GM19239 (cell line): ENCODE data around the gene DNAJA2.
"Not testable (repeated sequence)": the region's sequence is repeated elsewhere in the genome, so short reads cannot be mapped to it uniquely, and the experiment has no call there.

Source experiments
- DNase-seq: peaks from one replicate; pipeline ENCODE4 v3.0.0; 2011; ENCODE audit warnings: low spot score; ENCODE audit not compliant: insufficient read length
- FAIRE-seq: peaks from 2 replicates; lab custom pipeline; 2011; peaks lifted over from hg19 to GRCh38; lab: Jason Lieb, UNC

The DNAJA2 gene

DNA sequence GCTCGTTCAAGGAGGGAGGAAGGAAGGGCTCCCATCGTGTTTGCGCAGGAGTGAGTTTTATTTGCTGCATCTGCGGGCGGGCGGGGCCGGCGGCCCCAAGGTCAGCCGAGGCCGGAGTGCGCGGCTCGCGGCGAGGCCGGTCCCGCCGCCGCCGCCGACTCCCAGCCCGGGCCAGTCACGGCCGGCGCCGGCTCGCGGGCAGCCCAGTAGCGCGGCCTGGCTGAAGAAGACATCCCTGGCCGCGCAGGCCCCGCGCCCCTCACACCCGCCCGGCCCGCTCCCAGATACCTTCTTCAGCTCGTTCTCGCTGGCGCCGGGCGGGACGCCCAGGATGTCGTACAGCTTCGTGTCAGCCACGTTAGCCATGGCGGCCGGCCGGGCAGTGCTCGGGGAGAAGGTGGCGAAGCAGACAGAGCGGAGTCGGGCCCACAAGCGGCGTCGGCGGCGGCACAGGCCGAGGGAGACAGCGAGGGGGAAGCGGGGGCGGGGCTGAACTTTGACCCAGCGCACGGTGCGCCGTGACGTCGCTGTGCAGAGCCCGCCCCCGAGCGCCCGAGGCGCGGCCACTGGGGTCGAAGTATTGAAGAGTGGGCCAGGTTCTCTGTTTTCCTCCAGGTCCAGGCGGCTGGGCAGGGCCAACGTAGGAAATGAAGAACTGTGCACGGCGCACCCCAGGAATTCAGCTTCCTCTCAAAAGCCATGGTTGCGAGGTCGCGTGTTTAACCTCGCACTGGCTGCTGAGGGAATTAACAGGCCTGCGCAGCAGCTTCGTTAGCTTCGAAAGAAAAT is at the start of gene DNAJA2:
TSS of gene DNAJA2 (minus strand) at position 468 of the 789 bp plus-strand sequence. CDS start at position 366, 102 bp downstream.
- FAIRE-seq (peak; percentile 35), DNase-seq (peak; percentile 89)

GRCh38 chr16:47019568-47019967 is 46.1 kb upstream of the DNAJA2 start:
- FAIRE-seq: no peak
- no peak for DNase-seq

GRCh38 chr16:47018223-47018891 is 44.9 kb upstream of the DNAJA2 start:
- DNase-seq: peak; percentile 91
- peak; percentile 100 for FAIRE-seq

DNA sequence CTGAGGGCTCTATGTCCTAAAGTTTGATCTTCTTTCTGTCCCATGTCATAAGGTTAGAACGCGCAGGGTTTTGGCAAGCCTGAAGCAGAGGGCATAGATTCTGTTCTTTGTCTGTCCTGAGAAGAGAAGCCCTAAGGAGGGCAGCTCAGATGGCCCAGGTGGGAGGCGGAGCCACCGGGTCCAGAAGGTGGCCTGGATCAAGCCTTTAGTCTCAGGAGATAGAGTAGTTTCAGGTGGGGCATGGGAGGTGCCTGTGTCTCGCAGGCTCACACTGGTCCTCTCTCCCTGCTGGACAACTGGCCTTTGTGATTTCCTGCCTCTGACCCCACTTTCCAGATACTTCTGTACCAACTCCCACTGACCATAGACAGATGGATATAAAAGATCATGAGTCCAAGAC is 44.2 kb upstream of the DNAJA2 start:
- no peak for DNase-seq
- FAIRE-seq: peak; percentile 66

- FAIRE-seq (peak; percentile 97), DNase-seq (peak; percentile 73)
Observed at GRCh38 chr16:47016700-47017133, 43.2 kb upstream of the DNAJA2 start.

- FAIRE-seq: no peak
- DNase-seq: no peak
Observed at GRCh38 chr16:47013910-47014309, 40.4 kb upstream of the DNAJA2 start.

DNA sequence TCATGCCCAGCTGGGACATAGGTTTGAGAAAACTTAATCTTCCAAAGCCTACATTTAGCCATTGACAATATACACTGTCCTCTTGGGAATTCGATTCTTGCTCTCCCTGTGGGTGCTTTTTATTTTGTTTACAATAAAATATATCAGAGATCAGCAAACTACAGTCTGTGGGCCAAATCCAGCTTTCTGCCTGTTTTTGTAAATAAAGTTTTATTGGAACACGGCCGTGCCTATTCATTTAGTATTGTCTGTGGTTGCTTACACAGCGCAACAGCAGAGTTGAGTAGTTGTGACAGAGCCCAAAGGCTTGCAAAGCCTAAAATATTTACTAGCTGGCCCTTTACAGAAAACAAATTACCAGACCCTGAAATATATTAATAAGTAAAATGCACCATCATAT is 39.7 kb upstream of the DNAJA2 start:
- no peak for DNase-seq
- no peak for FAIRE-seq

DNA sequence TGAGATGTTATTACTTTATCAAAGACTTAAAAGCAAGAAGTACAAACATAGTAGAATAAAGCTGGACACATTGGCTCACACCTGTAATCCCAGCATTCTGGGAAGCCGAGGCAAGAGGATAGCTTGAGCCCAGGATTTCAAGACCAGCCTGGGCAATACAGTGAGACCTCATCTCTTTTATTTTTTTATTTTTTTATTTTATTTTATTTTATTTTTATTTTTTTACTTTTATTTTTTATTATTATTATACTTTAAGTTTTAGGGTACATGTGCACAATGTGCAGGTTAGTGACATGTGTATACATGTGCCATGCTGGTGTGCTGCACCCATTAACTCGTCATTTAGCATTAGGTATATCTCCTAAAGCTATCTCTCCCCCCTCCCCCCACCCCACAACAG is 37.3 kb upstream of the DNAJA2 start:
- not testable (repeated sequence) for DNase-seq, FAIRE-seq

DNA sequence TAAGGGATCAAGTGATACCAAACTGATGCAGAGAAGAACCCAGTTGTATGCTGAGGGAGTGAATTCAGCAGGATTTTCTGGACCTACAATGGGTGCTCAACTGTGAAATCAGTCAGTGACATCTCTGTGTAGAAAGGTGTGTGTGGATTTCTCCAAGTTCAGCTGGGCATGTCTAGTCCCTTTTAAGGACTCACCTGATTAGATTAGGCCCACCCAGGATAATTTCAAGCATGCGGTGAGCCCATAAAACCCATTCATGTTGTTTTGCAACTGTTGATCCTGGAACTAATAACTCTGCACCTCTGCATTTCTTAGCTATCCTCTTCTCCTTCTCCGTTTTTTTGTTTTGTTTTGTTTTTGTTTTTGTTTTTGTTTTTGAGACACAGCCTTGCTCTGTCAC is 35.1 kb upstream of the DNAJA2 start:
- no peak for FAIRE-seq

DNA sequence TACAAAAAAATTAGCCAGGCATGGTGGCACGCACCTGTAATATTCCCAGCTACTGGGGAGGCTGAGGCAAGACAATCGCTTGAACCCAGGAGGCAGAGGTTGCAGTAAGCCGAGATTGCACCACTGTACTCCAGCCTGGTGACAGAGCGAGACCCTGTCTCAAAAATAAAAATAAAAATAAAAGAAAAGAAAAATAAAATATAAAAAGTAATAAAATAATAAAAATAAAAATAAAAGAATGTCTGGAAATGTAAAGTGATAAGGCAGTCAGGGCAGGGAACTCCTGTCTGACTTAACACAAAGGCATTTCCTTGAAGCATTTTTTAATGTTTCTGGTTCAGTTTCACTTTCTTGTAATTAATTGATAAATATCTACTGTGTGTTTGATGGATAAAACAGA is 34.7 kb upstream of the DNAJA2 start:
- FAIRE-seq: no peak
- no peak for DNase-seq

More for the DNA sequence above, 35.1 kb upstream of the DNAJA2 start:
- DNase-seq: no peak

DNA sequence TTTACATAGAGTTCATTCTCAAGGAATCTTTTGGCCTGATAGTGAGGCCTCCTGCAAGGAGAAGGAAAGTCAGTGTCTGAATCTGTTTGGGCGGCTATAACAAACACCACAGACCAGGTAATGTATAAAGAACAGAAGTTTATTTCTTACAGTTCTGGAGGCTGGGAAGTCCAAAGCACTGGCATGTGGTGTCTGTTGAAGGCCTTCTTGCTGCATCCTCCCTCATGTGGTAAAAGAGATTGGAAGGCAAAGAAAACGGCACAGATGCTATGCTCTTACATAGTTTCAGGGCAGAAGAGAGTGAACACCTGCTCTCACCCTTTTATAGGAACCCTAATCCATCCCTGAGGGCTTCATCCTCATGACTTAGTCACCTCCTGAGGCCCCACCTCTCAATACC is 31.2 kb upstream of the DNAJA2 start:
- no peak for FAIRE-seq
- DNase-seq: no peak

- not testable (repeated sequence) for DNase-seq, FAIRE-seq
Observed at GRCh38 chr16:47000066-47000465, 26.6 kb upstream of the DNAJA2 start.

DNA sequence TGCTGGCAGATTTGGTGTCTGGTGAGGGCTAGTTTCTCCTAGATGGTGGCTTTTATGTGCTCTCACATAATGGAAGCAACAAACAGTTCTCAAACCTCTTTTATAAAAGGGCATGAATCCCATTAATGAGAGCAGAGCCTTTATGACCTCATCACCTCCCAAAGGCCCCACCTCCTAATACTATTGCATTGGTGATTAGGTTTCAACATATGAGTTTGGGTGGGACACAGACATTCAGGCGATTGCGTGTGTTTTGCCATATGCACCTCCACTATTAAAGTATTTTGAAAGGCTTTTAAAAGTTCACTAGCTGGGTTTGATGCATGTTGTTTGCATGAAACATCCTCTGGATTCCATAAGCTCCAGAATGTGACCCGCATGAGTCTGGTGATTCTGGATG is 24.4 kb upstream of the DNAJA2 start:
- FAIRE-seq: no peak

DNA sequence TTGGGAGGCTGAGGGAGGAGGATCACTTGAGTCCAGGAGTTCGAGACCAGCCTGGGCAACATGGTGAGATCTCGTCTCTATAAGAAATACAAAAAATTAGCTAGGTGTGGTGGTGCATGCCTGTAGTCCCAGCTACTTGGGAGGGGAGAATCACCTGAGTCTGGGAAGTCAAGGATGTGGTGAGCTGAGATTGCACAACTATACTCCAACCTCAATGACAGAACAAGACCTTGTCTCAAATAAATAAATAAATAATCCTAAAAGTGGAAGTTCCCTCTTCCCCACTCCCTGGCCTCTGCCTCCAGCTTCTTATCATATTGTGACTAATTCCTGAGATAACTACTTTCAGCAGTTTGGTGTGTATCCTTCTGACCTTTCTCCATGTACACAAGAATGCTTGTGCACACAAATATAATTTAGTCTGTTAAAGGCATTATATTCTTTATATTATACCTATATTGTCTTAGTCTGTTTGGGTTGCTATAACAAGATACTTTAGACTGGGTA is 23.5 kb upstream of the DNAJA2 start:
- FAIRE-seq (no peak), DNase-seq (no peak)

More for the DNA sequence above, 24.4 kb upstream of the DNAJA2 start:
- no peak for DNase-seq

- DNase-seq (no peak), FAIRE-seq (no peak)
Observed at GRCh38 chr16:46996391-46996790, 22.9 kb upstream of the DNAJA2 start.

DNA sequence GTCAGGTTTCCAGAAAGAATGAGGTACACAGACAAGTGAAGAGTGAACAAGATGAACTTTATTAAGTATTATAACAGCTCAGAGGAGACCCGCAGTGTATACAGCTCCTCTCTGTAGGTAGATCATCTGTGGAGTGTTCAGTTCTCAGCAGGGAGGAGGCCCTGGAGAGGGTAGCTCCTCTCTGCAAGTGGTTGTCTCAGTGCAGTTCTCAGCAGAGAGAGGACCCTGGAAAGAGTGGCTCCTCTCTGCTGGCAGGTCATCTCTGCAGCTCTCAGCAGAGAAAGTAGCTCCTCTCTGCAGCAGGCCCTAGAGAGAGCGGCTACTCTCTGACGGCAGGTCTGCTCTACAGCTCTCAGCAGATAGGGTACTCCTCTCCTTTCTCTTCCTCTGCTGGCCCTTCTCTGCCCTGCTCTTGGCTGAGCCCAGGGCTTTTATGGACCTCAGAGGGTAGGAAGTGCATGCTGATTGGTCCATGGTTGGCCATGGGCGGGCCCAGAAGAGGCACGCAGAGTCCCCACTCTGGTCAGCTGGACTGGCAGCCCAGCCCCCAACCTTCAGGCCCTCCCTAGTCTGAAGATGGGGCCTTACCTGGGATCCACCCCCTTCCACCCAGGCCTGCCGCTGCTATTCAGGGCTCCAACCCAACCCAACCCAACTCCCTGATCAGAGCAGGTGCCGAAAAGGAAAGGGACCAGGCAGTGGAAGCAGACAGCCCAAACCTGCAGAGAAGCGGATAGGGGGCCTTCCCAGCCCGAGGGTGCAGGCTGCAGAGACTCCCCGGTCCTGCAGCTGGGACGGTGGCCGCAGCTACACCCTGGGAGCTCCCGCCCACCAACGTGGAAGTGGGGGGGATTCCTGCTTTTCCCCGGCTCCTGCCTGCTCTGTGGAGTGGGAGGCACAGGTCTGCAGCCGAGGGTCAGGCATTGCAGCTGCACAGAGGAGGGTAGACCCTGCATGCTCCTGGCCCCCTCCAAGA is 18.5 kb upstream of the DNAJA2 start:
- FAIRE-seq (no peak), DNase-seq (no peak)

DNA sequence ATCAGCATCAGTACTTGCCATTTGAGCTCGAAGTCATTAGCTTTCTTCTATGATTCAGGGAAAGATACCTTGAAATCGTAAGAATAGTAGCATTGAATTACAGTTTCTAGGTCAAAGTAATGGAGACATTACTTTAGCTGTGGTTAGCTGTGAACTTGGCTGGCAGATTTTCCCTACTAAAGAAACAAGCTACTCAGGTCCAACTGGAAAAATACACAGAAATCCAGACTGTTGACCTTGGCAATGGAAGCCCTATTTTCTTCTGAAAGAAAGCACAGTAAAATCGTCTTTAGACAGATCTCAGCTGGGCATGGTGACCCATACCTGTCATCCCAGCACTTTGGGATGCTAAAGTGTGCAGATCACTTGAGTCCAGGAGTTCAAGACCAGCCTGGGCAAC is 13.4 kb upstream of the DNAJA2 start:
- DNase-seq (no peak), FAIRE-seq (no peak)

DNA sequence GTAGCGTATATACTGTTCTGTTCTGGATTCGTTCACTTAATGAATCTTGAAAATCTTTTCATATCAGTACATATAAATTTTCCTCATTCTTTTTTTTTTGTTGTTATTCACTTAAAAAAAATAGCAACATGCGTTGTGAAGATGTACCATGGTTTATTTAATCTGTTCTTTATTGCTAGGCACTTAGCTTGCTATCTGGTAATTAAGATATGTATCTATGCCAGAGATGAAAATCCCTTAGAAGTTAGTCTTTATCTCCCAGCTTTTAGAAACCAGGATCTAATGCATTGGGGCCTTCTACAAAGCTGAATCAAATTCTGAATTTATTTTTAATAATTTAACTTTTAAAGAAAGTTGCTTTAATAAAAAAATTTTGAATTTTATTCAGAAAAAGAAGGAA is 13.0 kb upstream of the DNAJA2 start:
- no peak for FAIRE-seq

GRCh38 chr16:46982335-46982734 is 8.9 kb upstream of the DNAJA2 start:
- FAIRE-seq: peak; percentile 18
- no peak for DNase-seq

More for the DNA sequence above, 13.0 kb upstream of the DNAJA2 start:
- DNase-seq: no peak

DNA sequence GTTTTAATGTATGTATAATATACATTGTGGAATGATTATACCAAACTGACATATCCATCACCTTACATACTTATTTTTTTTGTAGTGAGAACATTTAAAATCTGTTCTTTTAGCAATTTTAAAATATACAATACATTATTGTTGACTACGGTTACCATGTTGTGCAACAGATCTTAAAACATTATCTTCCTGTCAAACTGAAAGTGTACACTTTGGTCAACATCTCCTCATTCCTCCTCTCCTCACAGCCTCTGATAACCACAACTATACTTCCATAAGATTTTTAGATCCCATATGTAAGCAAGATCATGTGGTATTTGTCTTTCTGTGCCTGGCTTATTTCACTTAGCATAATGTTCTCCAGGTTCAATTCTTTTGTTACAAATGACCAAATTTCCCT is 7.5 kb upstream of the DNAJA2 start:
- no peak for FAIRE-seq

More for the DNA sequence above, 7.5 kb upstream of the DNAJA2 start:
- no peak for DNase-seq
